ENCODE measurements around the gene PARP11. TPM values are rescaled to one million over a fixed set of nuclear protein-coding genes. Genes with fewer than 3 reads are reported as not detected.
A peak's percentile ranks its signal among the peaks of the same experiment; 100 is the strongest.

The PARP11 gene
- total and polyA plus RNA-seq, 4 donors: 2.2 to 7.1 (median 4.0) TPM

DNA sequence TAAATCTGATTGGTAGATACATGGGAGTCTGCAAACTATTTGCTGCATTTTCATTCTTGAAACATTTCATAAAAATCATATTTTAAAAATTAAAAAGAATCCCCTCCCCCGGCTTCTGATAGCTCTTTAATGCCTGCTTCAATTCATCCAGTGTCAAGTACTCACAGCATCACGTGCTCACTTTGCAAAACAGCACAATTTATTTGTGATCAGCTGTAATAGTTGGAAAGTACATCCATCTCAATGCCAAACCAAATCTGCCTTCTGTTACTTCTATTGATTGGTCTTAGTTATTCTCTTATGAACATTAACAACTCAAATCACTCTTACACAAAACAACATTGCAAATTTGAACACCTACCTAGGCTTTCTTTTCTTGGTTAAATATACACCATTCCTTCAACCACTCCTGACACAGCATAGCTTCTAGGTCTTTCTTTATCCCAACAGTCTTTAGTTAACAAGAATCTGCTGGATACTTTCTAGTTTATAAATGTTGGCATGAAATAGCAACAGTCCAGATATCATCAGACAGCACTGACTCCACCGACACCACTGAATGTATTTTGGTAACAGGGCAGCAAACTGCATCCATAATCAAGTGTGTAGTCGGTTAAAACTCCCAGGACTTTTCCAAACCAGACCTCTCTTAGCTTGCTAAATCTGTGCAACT is 58.0 kb downstream of the PARP11 start:
- WGBS: 40% methylated on average over 4 of the region's 4 CpGs

DNA sequence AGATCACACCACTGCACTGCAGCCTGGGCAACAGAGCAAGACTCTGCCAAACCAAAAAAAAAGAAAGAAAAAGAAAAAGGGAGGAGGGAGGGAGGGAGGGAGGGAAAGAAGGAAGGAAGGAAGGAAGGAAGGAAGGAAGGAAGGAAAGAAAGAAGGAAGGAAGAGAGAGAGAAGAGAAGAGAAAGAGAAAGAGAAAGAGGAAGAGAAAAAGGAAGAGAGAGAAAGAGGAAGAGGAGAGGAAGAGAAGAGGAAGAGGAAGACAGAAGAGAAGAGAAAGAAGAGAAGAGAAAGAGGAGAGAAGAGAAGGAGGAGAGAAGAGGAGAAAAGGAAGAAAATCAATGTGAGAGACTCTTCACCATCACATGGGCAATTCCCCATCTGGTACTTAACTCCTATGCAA is 62.7 kb downstream of the PARP11 start:
- H3K9ac ChIP-seq (ENCODE audit: low read depth in 1 of 2, low read length in 2 of 2): no peak overlapping the region
- TF ChIP-seq NR2F2 (IDR thresholded peaks at IDR 0.05) (no peak), FOXA2 (IDR thresholded peaks at IDR 0.05) (no peak)
- TF ChIP-seq, protein P1, sequence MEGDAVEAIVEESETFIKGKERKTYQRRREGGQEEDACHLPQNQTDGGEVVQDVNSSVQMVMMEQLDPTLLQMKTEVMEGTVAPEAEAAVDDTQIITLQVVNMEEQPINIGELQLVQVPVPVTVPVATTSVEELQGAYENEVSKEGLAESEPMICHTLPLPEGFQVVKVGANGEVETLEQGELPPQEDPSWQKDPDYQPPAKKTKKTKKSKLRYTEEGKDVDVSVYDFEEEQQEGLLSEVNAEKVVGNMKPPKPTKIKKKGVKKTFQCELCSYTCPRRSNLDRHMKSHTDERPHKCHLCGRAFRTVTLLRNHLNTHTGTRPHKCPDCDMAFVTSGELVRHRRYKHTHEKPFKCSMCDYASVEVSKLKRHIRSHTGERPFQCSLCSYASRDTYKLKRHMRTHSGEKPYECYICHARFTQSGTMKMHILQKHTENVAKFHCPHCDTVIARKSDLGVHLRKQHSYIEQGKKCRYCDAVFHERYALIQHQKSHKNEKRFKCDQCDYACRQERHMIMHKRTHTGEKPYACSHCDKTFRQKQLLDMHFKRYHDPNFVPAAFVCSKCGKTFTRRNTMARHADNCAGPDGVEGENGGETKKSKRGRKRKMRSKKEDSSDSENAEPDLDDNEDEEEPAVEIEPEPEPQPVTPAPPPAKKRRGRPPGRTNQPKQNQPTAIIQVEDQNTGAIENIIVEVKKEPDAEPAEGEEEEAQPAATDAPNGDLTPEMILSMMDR (IDR thresholded peaks at IDR 0.05; ENCODE audit: low read depth, low read length, missing input control): no peak
- TF ChIP-seq, protein P2, sequence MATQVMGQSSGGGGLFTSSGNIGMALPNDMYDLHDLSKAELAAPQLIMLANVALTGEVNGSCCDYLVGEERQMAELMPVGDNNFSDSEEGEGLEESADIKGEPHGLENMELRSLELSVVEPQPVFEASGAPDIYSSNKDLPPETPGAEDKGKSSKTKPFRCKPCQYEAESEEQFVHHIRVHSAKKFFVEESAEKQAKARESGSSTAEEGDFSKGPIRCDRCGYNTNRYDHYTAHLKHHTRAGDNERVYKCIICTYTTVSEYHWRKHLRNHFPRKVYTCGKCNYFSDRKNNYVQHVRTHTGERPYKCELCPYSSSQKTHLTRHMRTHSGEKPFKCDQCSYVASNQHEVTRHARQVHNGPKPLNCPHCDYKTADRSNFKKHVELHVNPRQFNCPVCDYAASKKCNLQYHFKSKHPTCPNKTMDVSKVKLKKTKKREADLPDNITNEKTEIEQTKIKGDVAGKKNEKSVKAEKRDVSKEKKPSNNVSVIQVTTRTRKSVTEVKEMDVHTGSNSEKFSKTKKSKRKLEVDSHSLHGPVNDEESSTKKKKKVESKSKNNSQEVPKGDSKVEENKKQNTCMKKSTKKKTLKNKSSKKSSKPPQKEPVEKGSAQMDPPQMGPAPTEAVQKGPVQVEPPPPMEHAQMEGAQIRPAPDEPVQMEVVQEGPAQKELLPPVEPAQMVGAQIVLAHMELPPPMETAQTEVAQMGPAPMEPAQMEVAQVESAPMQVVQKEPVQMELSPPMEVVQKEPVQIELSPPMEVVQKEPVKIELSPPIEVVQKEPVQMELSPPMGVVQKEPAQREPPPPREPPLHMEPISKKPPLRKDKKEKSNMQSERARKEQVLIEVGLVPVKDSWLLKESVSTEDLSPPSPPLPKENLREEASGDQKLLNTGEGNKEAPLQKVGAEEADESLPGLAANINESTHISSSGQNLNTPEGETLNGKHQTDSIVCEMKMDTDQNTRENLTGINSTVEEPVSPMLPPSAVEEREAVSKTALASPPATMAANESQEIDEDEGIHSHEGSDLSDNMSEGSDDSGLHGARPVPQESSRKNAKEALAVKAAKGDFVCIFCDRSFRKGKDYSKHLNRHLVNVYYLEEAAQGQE (IDR thresholded peaks at IDR 0.05): no peak
- no peak overlapping the region for H3K27ac ChIP-seq (ENCODE audit: low read depth in 1 of 2, low read length in 2 of 2)
- H3K4me3 ChIP-seq (ENCODE audit: low read depth in 1 of 3, low read length in 3 of 3): no peak overlapping the region
- DNase-seq (ENCODE audit: low spot score): no peak
- H3K4me1 ChIP-seq (ENCODE audit: control insufficient read depth in 4 of 4, insufficient read depth in 4 of 4, low read length in 3 of 4): peaks cover 2 to 9% (median 4%) of the 10 kb centered on the region in 4 donors
- H3K27me3 ChIP-seq (ENCODE audit: control insufficient read depth in 4 of 4, insufficient read depth in 4 of 4, low read length in 3 of 4): no peaks in the 10 kb centered on the region
- peaks cover 2 to 8% (median 4%) of the 10 kb centered on the region in 4 donors for H3K36me3 ChIP-seq (ENCODE audit: control insufficient read depth in 4 of 4, insufficient read depth in 3 of 4, low read depth in 1 of 4, low read length in 3 of 4)
- H3K9me3 ChIP-seq (ENCODE audit: control insufficient read depth in 4 of 4, low read length in 3 of 4): no peaks in the 10 kb centered on the region

More for the DNA sequence above, 58.0 kb downstream of the PARP11 start:
- Histone ChIP-seq H3K36me3 (ENCODE audit: control insufficient read depth in 4 of 4, insufficient read depth in 3 of 4, low read depth in 1 of 4, low read length in 3 of 4) (peaks cover 0 to 3% (median 2%) of the 10 kb centered on the region in 4 donors), H3K9me3 (ENCODE audit: control insufficient read depth in 4 of 4, low read length in 3 of 4) (no peaks in the 10 kb centered on the region), H3K27ac (ENCODE audit: low read depth in 1 of 2, low read length in 2 of 2) (no peak overlapping the region), H3K4me3 (ENCODE audit: low read depth in 1 of 3, low read length in 3 of 3) (no peak overlapping the region), H3K27me3 (ENCODE audit: control insufficient read depth in 4 of 4, insufficient read depth in 4 of 4, low read length in 3 of 4) (no peaks in the 10 kb centered on the region), H3K9ac (ENCODE audit: low read depth in 1 of 2, low read length in 2 of 2) (no peak overlapping the region), H3K4me1 (ENCODE audit: control insufficient read depth in 4 of 4, insufficient read depth in 4 of 4, low read length in 3 of 4) (peaks cover 3 to 12% (median 5%) of the 10 kb centered on the region in 4 donors)
- no peak for DNase-seq (ENCODE audit: low spot score)
- TF ChIP-seq, protein P3, sequence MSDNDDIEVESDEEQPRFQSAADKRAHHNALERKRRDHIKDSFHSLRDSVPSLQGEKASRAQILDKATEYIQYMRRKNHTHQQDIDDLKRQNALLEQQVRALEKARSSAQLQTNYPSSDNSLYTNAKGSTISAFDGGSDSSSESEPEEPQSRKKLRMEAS (IDR thresholded peaks at IDR 0.05): no peak
- TF ChIP-seq RXRA (IDR thresholded peaks at IDR 0.05): peak in 1 of 2 donors; percentile 43
- peak in 1 of 2 donors; percentile 32 for TF ChIP-seq HNF4A (conservative IDR thresholded peaks at IDR 0.05)

DNA sequence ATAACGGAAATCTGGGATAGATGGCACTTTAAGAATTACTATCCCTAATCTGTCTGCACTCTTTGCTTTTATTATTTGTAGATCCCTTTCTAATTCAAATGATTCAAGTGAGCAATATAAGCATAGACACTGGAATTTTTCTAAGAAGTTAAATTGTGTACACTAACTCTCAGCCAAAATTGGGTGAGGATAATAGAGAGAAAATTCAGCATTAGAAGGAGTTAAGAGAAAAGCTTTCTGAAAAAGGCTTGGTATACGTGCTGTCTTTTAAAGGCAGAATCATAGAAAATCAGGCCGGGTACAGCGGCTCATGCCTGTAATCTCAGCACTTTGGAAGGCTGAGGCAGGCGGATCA is 63.2 kb downstream of the PARP11 start:
- TF ChIP-seq HNF4A (conservative IDR thresholded peaks at IDR 0.05) (no peak), YY1 (IDR thresholded peaks at IDR 0.05) (no peak), RXRA (IDR thresholded peaks at IDR 0.05) (no peak), HNF4G (IDR thresholded peaks at IDR 0.05) (no peak), EGR1 (IDR thresholded peaks at IDR 0.05; ENCODE audit: low read depth in 2 of 2) (no peak), TAF1 (conservative IDR thresholded peaks at IDR 0.05) (no peak), RAD21 (IDR thresholded peaks at IDR 0.05) (no peak), SP1 (IDR thresholded peaks at IDR 0.05) (no peak), GABPA (IDR thresholded peaks at IDR 0.05 in 1 of 2, conservative IDR thresholded peaks at IDR 0.05 in 1 of 2) (no peak), FOXA1 (IDR thresholded peaks at IDR 0.05) (no peak)
- TF ChIP-seq, protein P3 (IDR thresholded peaks at IDR 0.05): no peak
- TF ChIP-seq, protein P2 (IDR thresholded peaks at IDR 0.05): no peak
- TF ChIP-seq, protein P4, sequence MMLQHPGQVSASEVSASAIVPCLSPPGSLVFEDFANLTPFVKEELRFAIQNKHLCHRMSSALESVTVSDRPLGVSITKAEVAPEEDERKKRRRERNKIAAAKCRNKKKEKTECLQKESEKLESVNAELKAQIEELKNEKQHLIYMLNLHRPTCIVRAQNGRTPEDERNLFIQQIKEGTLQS (IDR thresholded peaks at IDR 0.05): no peak
- no peak for DNase-seq (ENCODE audit: low spot score)
- 93% methylated on average over 5 of the region's 5 CpGs for WGBS
- no peak overlapping the region for H3K9ac ChIP-seq (ENCODE audit: low read depth in 1 of 2, low read length in 2 of 2)
- no peak overlapping the region for H3K27ac ChIP-seq (ENCODE audit: low read depth in 1 of 2, low read length in 2 of 2)
- H3K4me3 ChIP-seq (ENCODE audit: low read depth in 1 of 3, low read length in 3 of 3): no peak overlapping the region
- H3K27me3 ChIP-seq (ENCODE audit: control insufficient read depth in 4 of 4, insufficient read depth in 4 of 4, low read length in 3 of 4): no peaks in the 10 kb centered on the region
- H3K4me1 ChIP-seq (ENCODE audit: control insufficient read depth in 4 of 4, insufficient read depth in 4 of 4, low read length in 3 of 4): peaks cover 0 to 3% (median 0%) of the 10 kb centered on the region in 4 donors
- H3K9me3 ChIP-seq (ENCODE audit: control insufficient read depth in 4 of 4, low read length in 3 of 4): no peaks in the 10 kb centered on the region
- H3K36me3 ChIP-seq (ENCODE audit: control insufficient read depth in 4 of 4, insufficient read depth in 3 of 4, low read depth in 1 of 4, low read length in 3 of 4): peaks cover 2 to 8% (median 4%) of the 10 kb centered on the region in 4 donors

Measured in liver (tissue), 9 donors.